MM.1S (cell line): ENCODE data around the gene GALNS.

Experiments used
- EZH2 ChIP-seq: fragments of 300-600 bp; sonication (generic); optimal IDR thresholded peaks from 2 replicates; pipeline ENCODE3; 2017; ENCODE audit warnings: low read depth, mild to moderate bottlenecking, antibody characterized with exemption, low read length, mixed read lengths
- EZH2phosphoT487 ChIP-seq: fragments of 300-600 bp; sonication (generic); IDR thresholded peaks from 2 replicates; pipeline ENCODE4 v1.6.1; 2018; ENCODE audit warnings: antibody characterized with exemption, low read length
- TF ChIP-seq, protein P1 (sequence below): fragments of 300-600 bp; sonication (generic); IDR thresholded peaks from 2 replicates; pipeline ENCODE4 v1.5.1; 2016; ENCODE audit warnings: antibody characterized with exemption, low read length, mixed read lengths

DNA sequence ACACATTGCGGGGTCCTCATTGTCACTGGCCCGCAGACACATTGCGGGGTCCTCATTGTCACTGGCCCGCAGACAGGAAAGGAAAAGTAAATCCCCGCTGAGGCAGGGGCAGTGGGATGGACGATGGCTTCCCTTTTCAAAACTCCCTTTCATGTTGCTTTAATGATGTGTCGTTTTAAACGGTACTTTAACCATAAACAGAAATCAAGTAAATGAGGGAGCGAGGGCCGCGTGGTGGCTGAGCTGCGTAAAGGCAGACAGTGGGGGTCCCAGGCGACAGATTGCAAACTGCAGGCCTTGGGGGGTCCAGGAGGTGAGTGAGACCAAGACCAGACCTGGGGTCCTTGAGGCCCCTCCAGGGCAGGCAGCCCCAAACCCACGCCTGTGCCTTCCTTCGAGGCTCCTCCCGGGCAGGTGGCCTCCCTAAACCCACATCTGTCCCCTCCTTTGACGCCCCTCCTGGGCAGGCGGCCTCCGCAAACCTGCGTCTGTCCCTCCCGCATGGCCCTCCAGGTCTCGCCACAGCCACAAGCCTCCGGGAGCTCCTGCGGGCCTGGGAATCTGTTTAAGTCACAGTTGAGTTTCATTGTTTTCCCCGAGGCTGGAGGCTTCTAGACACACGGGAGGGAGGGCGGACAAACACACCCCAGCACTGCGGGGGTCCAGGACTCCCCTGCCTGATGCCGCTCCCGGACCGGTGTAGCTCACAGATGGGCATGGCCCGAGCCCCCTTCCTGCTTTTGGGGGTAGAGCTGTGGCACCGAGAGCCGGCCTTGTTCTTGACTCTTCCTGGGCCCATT is 79.1 kb downstream of the GALNS start:
- TF ChIP-seq, protein P1, sequence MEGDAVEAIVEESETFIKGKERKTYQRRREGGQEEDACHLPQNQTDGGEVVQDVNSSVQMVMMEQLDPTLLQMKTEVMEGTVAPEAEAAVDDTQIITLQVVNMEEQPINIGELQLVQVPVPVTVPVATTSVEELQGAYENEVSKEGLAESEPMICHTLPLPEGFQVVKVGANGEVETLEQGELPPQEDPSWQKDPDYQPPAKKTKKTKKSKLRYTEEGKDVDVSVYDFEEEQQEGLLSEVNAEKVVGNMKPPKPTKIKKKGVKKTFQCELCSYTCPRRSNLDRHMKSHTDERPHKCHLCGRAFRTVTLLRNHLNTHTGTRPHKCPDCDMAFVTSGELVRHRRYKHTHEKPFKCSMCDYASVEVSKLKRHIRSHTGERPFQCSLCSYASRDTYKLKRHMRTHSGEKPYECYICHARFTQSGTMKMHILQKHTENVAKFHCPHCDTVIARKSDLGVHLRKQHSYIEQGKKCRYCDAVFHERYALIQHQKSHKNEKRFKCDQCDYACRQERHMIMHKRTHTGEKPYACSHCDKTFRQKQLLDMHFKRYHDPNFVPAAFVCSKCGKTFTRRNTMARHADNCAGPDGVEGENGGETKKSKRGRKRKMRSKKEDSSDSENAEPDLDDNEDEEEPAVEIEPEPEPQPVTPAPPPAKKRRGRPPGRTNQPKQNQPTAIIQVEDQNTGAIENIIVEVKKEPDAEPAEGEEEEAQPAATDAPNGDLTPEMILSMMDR = no peak
- TF ChIP-seq EZH2 = no peak
- no peak for TF ChIP-seq EZH2phosphoT487
